ENCODE data around the gene GAB3.
"Not testable (repeated sequence)": the region's sequence is repeated elsewhere in the genome, so short reads cannot be mapped to it uniquely, and the experiment has no call there.

Gene GAB3

GRCh38 chrX:154719132-154719675 lies 31.7 kb downstream of the GAB3 start:
- DNase-seq = peak; percentile 53

GRCh38 chrX:154718616-154719015 lies 32.3 kb downstream of the GAB3 start:
- no peak for DNase-seq

GRCh38 chrX:154717824-154718223 lies 33.1 kb downstream of the GAB3 start:
- DNase-seq = no peak

DNA sequence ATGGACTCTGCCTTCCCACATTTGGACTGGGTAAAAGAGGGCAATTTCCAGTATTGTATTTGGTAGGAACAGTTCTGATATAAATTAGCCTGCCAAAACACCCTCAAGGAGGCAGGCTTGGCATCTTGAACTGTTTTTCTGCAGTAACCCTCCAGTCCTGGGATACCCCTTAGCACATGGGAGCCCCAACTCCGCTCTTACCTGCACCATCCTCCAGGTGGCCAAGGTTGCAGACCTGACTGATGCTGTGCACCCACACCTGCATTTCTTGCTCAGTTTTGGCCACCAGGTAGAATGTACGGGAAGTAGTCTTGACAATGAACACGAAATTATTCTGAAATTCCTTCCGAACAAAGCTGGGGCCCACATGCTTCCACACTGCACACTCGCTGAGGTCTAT lies 35.1 kb downstream of the GAB3 start:
- no peak for DNase-seq

- DNase-seq = peak; percentile 21
Observed at GRCh38 chrX:154714925-154715324, 36.0 kb downstream of the GAB3 start.

GRCh38 chrX:154712781-154713740 lies 37.8 kb downstream of the GAB3 start:
- peak; percentile 3 for DNase-seq

GRCh38 chrX:154711264-154711663 lies 39.6 kb downstream of the GAB3 start:
- no peak for DNase-seq

DNA sequence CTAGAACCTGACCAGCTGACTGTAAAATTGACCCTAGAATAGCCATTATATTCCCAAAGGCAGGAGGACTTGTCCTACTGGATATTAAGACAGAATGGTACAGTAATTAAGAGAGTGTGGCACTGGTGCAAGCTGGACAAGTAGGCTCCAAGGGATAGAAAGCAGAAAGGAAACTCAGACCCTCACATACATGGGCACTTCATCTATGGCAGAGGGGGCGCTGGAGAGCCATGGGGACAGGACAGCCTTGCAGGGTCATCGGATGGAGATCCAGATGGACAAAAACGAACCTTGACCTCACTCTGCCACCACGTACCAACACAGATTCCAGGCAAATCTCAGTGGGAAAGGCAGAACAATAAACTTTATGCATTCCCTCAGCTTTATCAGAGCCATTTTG lies 40.6 kb downstream of the GAB3 start:
- no peak for DNase-seq

DNA sequence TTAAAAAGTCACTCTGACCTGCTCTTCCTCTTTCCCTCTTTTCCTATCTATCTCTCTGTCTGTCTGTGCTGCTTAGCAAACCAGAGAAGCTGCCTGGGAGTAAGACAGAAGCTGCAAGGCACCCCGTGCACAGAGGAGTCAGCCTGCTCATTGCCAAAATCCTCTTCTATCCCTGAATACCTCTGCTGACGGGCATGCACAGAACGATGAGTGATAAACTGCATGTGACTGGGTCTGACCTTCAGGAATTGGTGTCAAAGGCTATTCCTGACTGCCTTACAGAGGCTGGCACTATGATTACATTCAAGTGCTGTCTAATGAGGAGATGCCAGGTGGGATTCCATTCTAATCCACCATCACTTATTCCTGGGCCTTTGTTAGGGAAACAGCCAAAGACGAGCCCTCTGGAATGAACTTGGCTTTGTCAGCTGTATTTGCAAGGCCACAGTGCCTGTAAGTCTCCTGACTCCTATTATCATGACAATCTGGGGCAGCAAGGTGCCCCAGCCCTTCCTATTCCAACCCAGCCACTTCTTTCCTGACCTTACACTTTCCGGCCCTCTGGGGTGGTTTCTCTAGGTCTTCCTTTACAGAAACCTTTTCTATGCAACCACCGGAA lies 52.1 kb downstream of the GAB3 start:
- DNase-seq = no peak

- no peak for DNase-seq
Observed at GRCh38 chrX:154696676-154697045, 54.2 kb downstream of the GAB3 start.

DNA sequence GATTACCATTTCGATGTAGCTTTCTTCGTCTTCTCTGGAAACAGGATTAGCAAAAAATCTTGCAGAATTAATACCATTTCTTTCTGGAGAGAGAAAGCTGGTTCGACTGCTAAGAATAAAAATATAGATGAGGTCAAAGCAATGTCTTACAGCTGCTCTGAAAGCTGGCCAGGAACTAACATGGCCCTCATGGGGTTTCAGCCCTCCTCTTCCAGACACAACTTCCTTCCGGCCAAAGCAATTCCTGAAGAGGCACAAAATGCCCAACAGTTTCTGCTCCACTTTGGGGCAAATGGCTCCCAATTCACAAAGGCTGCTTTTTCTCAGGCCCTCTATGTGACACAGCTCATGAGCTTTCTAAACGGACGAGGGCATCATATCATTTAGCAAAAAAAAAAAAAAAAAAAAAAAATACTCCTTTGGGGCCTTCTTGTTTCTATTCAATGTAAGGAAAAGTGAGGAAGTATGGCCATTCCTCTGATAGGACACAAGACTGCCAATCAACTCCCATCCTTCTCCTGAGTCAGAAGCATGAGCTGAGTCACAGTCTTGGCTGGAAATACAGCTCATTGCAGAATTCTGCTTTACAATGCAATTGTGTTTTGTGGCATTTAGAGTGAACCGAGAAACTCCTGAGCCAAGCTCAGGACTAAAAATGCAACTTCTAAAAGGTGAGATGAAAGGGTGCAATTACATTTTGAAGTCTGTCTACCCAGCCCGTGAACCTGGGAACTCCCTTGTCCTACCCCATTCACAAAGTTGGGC lies 54.8 kb downstream of the GAB3 start:
- DNase-seq = peak; percentile 4

DNA sequence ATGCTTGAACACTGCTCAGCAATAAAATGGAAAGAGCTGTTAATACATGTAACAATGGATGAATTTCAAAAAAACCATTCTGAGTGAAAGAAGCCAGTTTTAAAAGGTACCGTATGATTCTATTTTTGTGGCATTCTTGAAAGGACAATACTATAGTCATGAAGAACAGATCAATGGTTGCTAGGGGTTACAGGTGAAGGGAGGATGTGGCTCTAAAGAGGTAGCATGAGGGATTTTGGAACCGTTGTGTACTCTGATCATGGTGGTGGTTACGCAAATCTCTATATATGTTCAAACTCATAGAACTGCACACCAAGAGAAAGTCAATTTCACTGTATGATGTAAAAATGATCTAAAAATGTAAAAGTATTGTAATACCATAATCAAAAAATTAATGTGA lies 57.5 kb downstream of the GAB3 start:
- DNase-seq = no peak

- DNase-seq = not testable (repeated sequence)
Observed at GRCh38 chrX:154690438-154690837, 60.4 kb downstream of the GAB3 start.

GRCh38 chrX:154672084-154672483 lies 78.8 kb downstream of the GAB3 start:
- not testable (repeated sequence) for DNase-seq

DNA sequence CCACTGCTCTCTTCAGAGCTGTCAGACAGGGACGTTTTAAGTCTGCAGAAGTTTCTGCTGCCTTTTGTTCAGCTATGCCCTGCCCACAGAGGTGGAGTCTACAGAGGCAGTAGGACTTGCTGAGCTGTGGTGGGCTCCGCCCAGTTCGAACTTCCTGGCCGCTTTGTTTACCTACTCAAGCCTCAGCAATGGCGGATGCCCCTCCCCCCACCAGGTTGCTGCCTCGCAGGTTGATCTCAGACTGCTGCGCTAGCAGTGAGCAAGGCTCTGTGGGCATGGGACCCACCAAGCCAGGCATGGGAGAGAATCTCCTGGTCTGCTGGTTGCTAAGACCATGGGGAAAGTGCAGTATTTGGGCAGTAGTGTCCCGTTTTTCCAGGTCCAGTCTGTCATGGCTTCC lies 80.0 kb downstream of the GAB3 start:
- not testable (repeated sequence) for DNase-seq

- no peak for DNase-seq
Observed at GRCh38 chrX:154661899-154662298, 89.0 kb downstream of the GAB3 start.

- DNase-seq = no peak
Observed at GRCh38 chrX:154661170-154661569, 89.7 kb downstream of the GAB3 start.

GRCh38 chrX:154660541-154660940 lies 90.3 kb downstream of the GAB3 start:
- no peak for DNase-seq

DNA sequence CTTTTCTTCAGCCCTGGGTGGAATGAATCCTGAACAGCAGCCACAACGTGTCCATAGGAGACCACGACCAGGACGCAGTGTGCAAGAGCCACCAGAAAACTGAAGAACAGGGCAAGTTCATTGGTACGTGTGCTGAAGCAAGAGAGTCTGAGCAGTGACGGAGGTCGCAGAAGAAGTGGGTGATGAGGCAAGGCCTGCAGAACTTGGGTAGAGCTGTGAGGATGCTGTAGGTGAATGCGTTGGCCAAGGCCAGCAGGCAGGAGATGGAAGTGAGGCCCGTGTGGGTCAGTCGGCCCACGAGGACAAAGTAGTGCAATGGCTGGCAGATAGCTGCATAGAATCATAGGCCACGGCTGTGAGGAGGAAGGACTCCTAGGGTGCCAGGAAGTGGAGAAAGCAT lies 91.9 kb downstream of the GAB3 start:
- DNase-seq = no peak

GRCh38 chrX:154658187-154658586 lies 92.7 kb downstream of the GAB3 start:
- no peak for DNase-seq

DNA sequence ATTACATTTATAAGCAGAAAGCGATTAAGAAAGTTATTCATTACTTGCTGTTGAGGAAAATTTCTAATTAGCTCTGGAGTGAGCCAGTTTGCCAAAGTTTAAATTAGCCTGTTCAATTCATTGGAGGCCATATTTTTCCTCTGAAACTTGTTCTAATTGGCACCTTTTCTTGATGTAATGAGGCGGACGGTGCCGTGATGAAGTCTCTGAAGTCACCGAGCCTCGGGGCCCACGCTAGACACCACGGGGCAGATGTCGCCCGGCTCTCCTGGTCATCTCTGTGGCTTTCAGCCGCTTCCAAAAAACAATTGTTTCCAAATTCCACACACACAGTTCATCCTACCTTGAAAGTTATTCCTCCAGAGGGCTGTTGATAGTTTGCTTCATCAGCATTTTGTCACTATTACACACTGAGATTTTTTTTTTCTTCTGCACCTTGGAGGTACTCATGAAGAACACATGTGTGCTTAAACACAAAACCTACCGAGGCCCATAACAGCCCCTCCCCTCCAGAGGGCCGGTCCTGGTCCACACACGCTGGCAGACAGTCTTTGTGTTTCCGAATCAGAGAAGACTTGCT lies 93.6 kb downstream of the GAB3 start:
- DNase-seq = no peak

GRCh38 chrX:154655786-154656185 lies 95.1 kb downstream of the GAB3 start:
- DNase-seq = no peak

DNA sequence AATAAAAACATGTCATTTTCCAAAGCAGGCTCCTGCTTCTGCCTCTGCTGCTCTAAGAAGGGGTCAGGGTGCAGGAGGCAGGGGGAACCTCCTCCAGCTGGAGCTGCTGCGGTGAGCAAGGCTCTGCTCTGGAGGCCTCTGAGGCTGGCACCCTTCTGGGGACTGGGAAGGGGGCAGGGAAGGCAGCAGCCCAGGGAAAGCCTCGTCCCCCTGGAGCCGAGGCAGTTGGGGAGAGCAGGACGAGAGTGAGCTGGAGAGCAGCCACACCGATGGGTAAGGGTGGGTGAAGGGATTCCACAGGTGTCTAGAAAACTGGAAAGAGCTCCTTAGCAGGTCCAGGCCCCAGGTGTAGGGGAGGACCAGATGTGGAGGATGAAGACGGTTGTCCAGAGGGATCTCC lies 95.5 kb downstream of the GAB3 start:
- no peak for DNase-seq

Measured in stimulated activated CD4-positive, alpha-beta T cell treated with anti-CD3 and anti-CD28 coated beads, Interleukin-1b, Interleukin-23, amount 100 ng/mL, for 48 hours (primary cell).